SK-N-SH (cell line): ENCODE results near the gene TSC22D2. TPM values are rescaled to one million over a fixed set of nuclear protein-coding genes. Genes with fewer than 3 reads are reported as not detected.

ENCODE experiments used
- CTCF ChIA-PET: fragments of 300-600, 350-600 bp; formaldehyde crosslinking; extraction: SDS; loops from one replicate; lab custom pipeline; 2021; lab: Yijun Ruan, JAX
- POLR2A ChIA-PET: fragments of 350-600 bp; sonication (Branson Sonifier 250); formaldehyde crosslinking; extraction: SDS; loops from one replicate; lab custom pipeline; 2020; ENCODE audit warnings: antibody characterized with exemption, inconsistent platforms; lab: Yijun Ruan, JAX
- DNase-seq: peaks from one replicate; pipeline ENCODE4 v3.0.0; 2012
- H2AFZ ChIP-seq: fragments of 200-600 bp; sonication (generic); 2 replicates; pipeline ENCODE4 v1.8.1; 2016; ENCODE audit warnings: antibody characterized with exemption, mild to moderate bottlenecking, low read depth
- H3F3A ChIP-seq: fragments of 200-600 bp; sonication (generic); replicated peaks from 2 replicates; pipeline ENCODE3; 2016; ENCODE audit warnings: antibody characterized with exemption, mild to moderate bottlenecking; ENCODE audit not compliant: insufficient read depth
- H3K27ac ChIP-seq, 2 experiments: fragments of 200-500 bp in 1 of 2; fragments of 200-600 bp in 1 of 2; sonication (Bioruptor generic) in 1 of 2; sonication (generic), shearing (Covaris generic) in 1 of 2; 2 replicates each; pipeline versions ENCODE4 v1.5.1 to v1.6.1; 2014 to 2016; ENCODE audit warnings: low read depth in 2 of 2, inconsistent platforms in 1 of 2, low read length in 1 of 2, mild to moderate bottlenecking in 1 of 2, mixed read lengths in 1 of 2
- H3K27me3 ChIP-seq: fragments of 200-600 bp; sonication (generic), shearing (Covaris generic); 2 replicates; pipeline ENCODE4 v1.6.1; 2016; ENCODE audit warnings: mixed run types; ENCODE audit not compliant: insufficient read depth
- H3K36me3 ChIP-seq, 2 experiments: fragments of 200-500 bp in 1 of 2; fragments of 200-600 bp in 1 of 2; sonication (Bioruptor generic) in 1 of 2; sonication (generic) in 1 of 2; replicated peaks in 1 of 2; 2 replicates each; pipeline versions ENCODE3 to v1.5.1; 2014 to 2016; ENCODE audit warnings: low read length in 1 of 2, mild to moderate bottlenecking in 1 of 2; ENCODE audit not compliant: insufficient read depth in 2 of 2, control insufficient read depth in 1 of 2
- H3K4me1 ChIP-seq, 2 experiments: fragments of 200-500 bp in 1 of 2; fragments of 200-600 bp in 1 of 2; sonication (Bioruptor generic) in 1 of 2; sonication (generic), shearing (Covaris generic) in 1 of 2; 2 replicates each; pipeline versions ENCODE4 v1.5.1 to v1.6.1; 2014 to 2016; ENCODE audit warnings: low read depth in 1 of 2, low read length in 1 of 2, mixed run types in 1 of 2; ENCODE audit not compliant: insufficient read depth in 2 of 2, control insufficient read depth in 1 of 2
- H3K4me2 ChIP-seq: fragments of 200-600 bp; sonication (generic), shearing (Covaris generic); 2 replicates; pipeline ENCODE4 v1.6.1; 2017; ENCODE audit warnings: mixed run types
- H3K4me3 ChIP-seq, 2 experiments: fragments of 200-500 bp in 1 of 2; fragments of 200-600 bp in 1 of 2; sonication (Bioruptor generic) in 1 of 2; sonication (generic), shearing (Covaris generic) in 1 of 2; 2 replicates each; pipeline versions ENCODE4 v1.5.1 to v1.8.1; 2014 to 2016; ENCODE audit warnings: low read depth in 2 of 2, inconsistent platforms in 1 of 2, low read length in 1 of 2, mild to moderate bottlenecking in 1 of 2, mixed read lengths in 1 of 2, moderate library complexity in 1 of 2
- H3K79me2 ChIP-seq: fragments of 200-600 bp; sonication (generic); 2 replicates; pipeline ENCODE4 v1.8.1; 2017; ENCODE audit warnings: mild to moderate bottlenecking; ENCODE audit not compliant: insufficient read depth
- H3K9ac ChIP-seq: fragments of 200-600 bp; sonication (generic); 2 replicates; pipeline ENCODE4 v1.6.1; 2017; ENCODE audit warnings: mixed run types
- H3K9me2 ChIP-seq: fragments of 200-600 bp; sonication (generic); 2 replicates; pipeline ENCODE4 v1.6.1; 2017; ENCODE audit warnings: mixed run types
- H3K9me3 ChIP-seq: fragments of 200-600 bp; sonication (generic); 2 replicates; pipeline ENCODE4 v1.6.1; 2017; ENCODE audit warnings: mixed run types, mild to moderate bottlenecking, moderate library complexity
- H4K20me1 ChIP-seq: fragments of 200-600 bp; sonication (generic); 2 replicates; pipeline ENCODE4 v1.6.1; 2017; ENCODE audit warnings: mild to moderate bottlenecking, mixed run types; ENCODE audit not compliant: insufficient read depth
- CHD2 ChIP-seq: fragments of 150-350 bp; IDR thresholded peaks from 2 replicates; pipeline ENCODE4 v1.6.1; 2018; ENCODE audit warnings: low read length; ENCODE audit not compliant: partially characterized antibody
- CTCF ChIP-seq: fragments of 200-600 bp; sonication (generic); IDR thresholded peaks from 2 replicates; pipeline ENCODE4 v1.6.1; 2017; ENCODE audit warnings: antibody characterized with exemption, mild to moderate bottlenecking, moderate library complexity
- ELF1 ChIP-seq: IDR thresholded peaks from 2 replicates; pipeline ENCODE4 v1.4.0; 2012
- EP300 ChIP-seq, 2 experiments: IDR thresholded peaks; 2 replicates each; pipeline versions ENCODE4 v1.4.0 to v1.6.1; 2012; ENCODE audit warnings: borderline replicate concordance in 1 of 2, low read depth in 1 of 2, low read length in 1 of 2
- FOSL2 ChIP-seq: IDR thresholded peaks from 2 replicates; pipeline ENCODE4 v1.4.0; 2012; ENCODE audit warnings: low read depth, mild to moderate bottlenecking, moderate library complexity, borderline replicate concordance
- FOXJ3 ChIP-seq: sonication (generic); formaldehyde crosslinking; IDR thresholded peaks from 2 replicates; pipeline ENCODE4 v1.5.1; 2020; ENCODE audit warnings: mild to moderate bottlenecking, missing genetic modification reagents
- GABPA ChIP-seq: IDR thresholded peaks from 2 replicates; pipeline ENCODE4 v1.4.0; 2012; ENCODE audit warnings: low read depth, mild to moderate bottlenecking
- JUND ChIP-seq: IDR thresholded peaks from 2 replicates; pipeline ENCODE4 v1.4.0; 2012
- MXI1 ChIP-seq: IDR thresholded peaks from 2 replicates; pipeline ENCODE4 v1.6.1; 2012; ENCODE audit warnings: mild to moderate bottlenecking, low read depth, low read length, improper control_type of control experiment
- NFIC ChIP-seq: IDR thresholded peaks from 2 replicates; pipeline ENCODE4 v1.4.0; 2012; ENCODE audit warnings: borderline replicate concordance
- POLR2AphosphoS5 ChIP-seq: IDR thresholded peaks from 2 replicates; pipeline ENCODE4 v1.6.1; 2012; ENCODE audit warnings: low read depth, low read length
- RAD21 ChIP-seq: IDR thresholded peaks from 2 replicates; pipeline ENCODE4 v1.6.1; 2012; ENCODE audit warnings: mild to moderate bottlenecking, low read length
- RFX5 ChIP-seq: IDR thresholded peaks from 2 replicates; pipeline ENCODE4 v1.6.1; 2012; ENCODE audit warnings: mild to moderate bottlenecking, improper control_type of control experiment, low read length
- SMC3 ChIP-seq: IDR thresholded peaks from 2 replicates; pipeline ENCODE4 v1.6.1; 2012; ENCODE audit warnings: low read depth, low read length, improper control_type of control experiment
- TEAD4 ChIP-seq: IDR thresholded peaks from 2 replicates; pipeline ENCODE4 v1.4.0; 2012; ENCODE audit warnings: mild to moderate bottlenecking, borderline replicate concordance; ENCODE audit not compliant: insufficient read depth
- USF1 ChIP-seq: IDR thresholded peaks from 2 replicates; pipeline ENCODE4 v1.4.0; 2012; ENCODE audit warnings: low read depth, borderline replicate concordance
- USF2 ChIP-seq: fragments of 150-350 bp; IDR thresholded peaks from 2 replicates; pipeline ENCODE4 v1.6.1; 2017; ENCODE audit warnings: antibody characterized with exemption, low read length, low read depth, borderline replicate concordance
- WGBS: methylation state at CpG from one replicate; pipeline ENCODE4 v1.1.6; 2017; ENCODE audit warnings: low lambda C conversion rate; 5-methylcytosine and 5-hydroxymethylcytosine counted together
- polyA plus RNA-seq, 3 experiments: library from polyadenylated mRNA; depleted of rRNA; stranded (reverse); fragments of >200 nt; gene quantifications; 2 replicates each; pipeline ENCODE4 v1.2.3, GENCODE V29; 2012

Gene TSC22D2
- polyA plus RNA-seq, 1 of the 3 experiments (the other 2 are of a cell fraction), result 4.8 TPM

GRCh38 chr3:150484410-150484809 is 76.3 kb downstream of the TSC22D2 start:
- POLR2A ChIA-PET, result no interaction called here

DNA sequence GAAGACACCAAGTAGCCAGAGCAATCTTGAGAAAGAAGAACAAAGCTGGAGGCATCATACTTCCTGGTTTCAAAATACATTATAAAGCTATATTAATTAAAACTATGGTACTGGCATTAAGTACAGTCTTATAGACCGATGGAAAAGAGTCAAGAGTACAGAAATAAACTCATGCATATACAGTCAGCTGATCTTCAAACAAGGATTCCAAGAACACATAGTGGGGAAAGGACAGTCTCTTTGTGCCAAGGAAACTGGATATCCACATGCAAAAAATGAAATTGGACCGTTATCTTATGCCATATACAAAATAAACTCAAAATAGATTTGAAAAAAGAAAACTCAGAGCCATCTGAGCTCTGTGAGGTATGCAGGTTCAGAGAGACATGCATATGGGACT is 80.8 kb downstream of the TSC22D2 start:
- ChIA-PET POLR2A (no interaction called here), CTCF (interaction anchor here (0.8 kb wide), 1 partner anchor 304 kb away, joined by 3 read pairs; no protein-coding TSS in a partner anchor)
- Histone ChIP-seq H3K9me2 (no peaks in the 10 kb centered on the region), H2AFZ (no peak overlapping the region), H3F3A (no peaks in the 10 kb centered on the region), H3K27ac (no peak overlapping the region), H3K36me3 (peaks cover 0 to 9% of the 10 kb centered on the region in 2 experiments), H3K79me2 (no peaks in the 10 kb centered on the region), H3K27me3 (no peaks in the 10 kb centered on the region), H3K4me1 (no peaks in the 10 kb centered on the region), H3K4me3 (no peak overlapping the region), H3K9me3 (0 out of 2 replicates have a peak, but pooled peaks cover 4% of the 10 kb centered on the region), H3K9ac (no peak overlapping the region), H3K4me2 (no peak overlapping the region), H4K20me1 (no peaks in the 10 kb centered on the region)
- whole genome bisulfite sequencing, result 80% methylated on average over 2 of the region's 2 CpGs
- DNase-seq, result no peak
- TF ChIP-seq TEAD4, result no peak
- no peak for TF ChIP-seq USF2
- TF ChIP-seq POLR2AphosphoS5, result no peak
- no peak for TF ChIP-seq SMC3
- TF ChIP-seq JUND, result no peak
- TF ChIP-seq ELF1, result no peak
- no peak for TF ChIP-seq RFX5
- TF ChIP-seq CHD2, result no peak
- TF ChIP-seq EP300 (IDR thresholded peaks at IDR 0.05; ENCODE audit: borderline replicate concordance in 1 of 2, low read depth in 1 of 2, low read length in 1 of 2), result no peak
- TF ChIP-seq GABPA, result no peak
- TF ChIP-seq CTCF, result no peak
- TF ChIP-seq NFIC, result no peak

More at GRCh38 chr3:150484410-150484809, 76.3 kb downstream of the TSC22D2 start:
- no peak for TF ChIP-seq FOSL2
- no peak for TF ChIP-seq MXI1
- no peak for TF ChIP-seq POLR2AphosphoS5
- no peak for TF ChIP-seq FOXJ3
- no peak for TF ChIP-seq CHD2
- no peak for TF ChIP-seq ELF1
- TF ChIP-seq USF1, result no peak
- TF ChIP-seq USF2, result no peak
- no peak for TF ChIP-seq RAD21
- Histone ChIP-seq H3K4me3 (no peak overlapping the region), H2AFZ (no peak overlapping the region), H4K20me1 (no peaks in the 10 kb centered on the region), H3K4me1 (no peaks in the 10 kb centered on the region), H3K9me2 (no peaks in the 10 kb centered on the region), H3K36me3 (peaks cover 0 to 9% of the 10 kb centered on the region in 2 experiments), H3K9ac (no peak overlapping the region), H3K79me2 (no peaks in the 10 kb centered on the region), H3K27me3 (no peaks in the 10 kb centered on the region), H3F3A (no peaks in the 10 kb centered on the region), H3K9me3 (0 out of 2 replicates have a peak, but pooled peaks cover 4% of the 10 kb centered on the region), H3K27ac (no peak overlapping the region), H3K4me2 (no peak overlapping the region)
- 86% methylated on average over 1 of the region's 1 CpG for WGBS
- DNase-seq, result no peak
- CTCF ChIA-PET, result interaction anchor here (2.0 kb wide), 1 partner anchor 11 kb away, joined by 11 read pairs; no protein-coding TSS in a partner anchor
